ENCODE results near the gene STK24.

The STK24 gene

GRCh38 chr13:98586400-98587345 lies 9.8 kb upstream of the STK24 start:
- no peak for TF ChIP-seq EZH2phosphoT487 (conservative IDR thresholded peaks at IDR 0.05; ENCODE audit: low read length)
- no peak for TF ChIP-seq CTCF (IDR thresholded peaks at IDR 0.05; ENCODE audit: insufficient read depth, low read length, poor library complexity, severe bottlenecking)
- Histone ChIP-seq H3F3A (ENCODE audit: insufficient read depth) (no peaks in the 10 kb centered on the region), H2AFZ (ENCODE audit: low read depth, low read length, severe bottlenecking) (no peak overlapping the region), H4K20me1 (ENCODE audit: low read depth, low read length) (no peaks in the 10 kb centered on the region), H3K9ac (ENCODE audit: low read length) (no peak overlapping the region), H3K9me2 (replicated peaks; ENCODE audit: insufficient read depth, low read length) (no peaks in the 10 kb centered on the region), H3K4me3 (ENCODE audit: insufficient read depth, low read length, poor library complexity, severe bottlenecking) (no peak overlapping the region), H3K27ac (ENCODE audit: low read depth, low read length) (no peak overlapping the region), H3K36me3 (ENCODE audit: low read length) (no peaks in the 10 kb centered on the region), H3K4me2 (ENCODE audit: low read depth, low read length, poor library complexity, severe bottlenecking) (no peak overlapping the region), H3K9me3 (ENCODE audit: insufficient read depth, low read length) (no peaks in the 10 kb centered on the region), H3K79me2 (ENCODE audit: insufficient read depth, low read length) (no peaks in the 10 kb centered on the region), H3K27me3 (ENCODE audit: low read length) (no peaks in the 10 kb centered on the region)

- Histone ChIP-seq H3K9me2 (replicated peaks; ENCODE audit: insufficient read depth, low read length) (no peaks in the 10 kb centered on the region), H3K79me2 (ENCODE audit: insufficient read depth, low read length) (no peaks in the 10 kb centered on the region), H3F3A (ENCODE audit: insufficient read depth) (no peaks in the 10 kb centered on the region), H2AFZ (ENCODE audit: low read depth, low read length, severe bottlenecking) (no peak overlapping the region), H3K27me3 (ENCODE audit: low read length) (no peaks in the 10 kb centered on the region), H3K36me3 (ENCODE audit: low read length) (no peaks in the 10 kb centered on the region), H3K9me3 (ENCODE audit: insufficient read depth, low read length) (no peaks in the 10 kb centered on the region), H3K4me3 (ENCODE audit: insufficient read depth, low read length, poor library complexity, severe bottlenecking) (no peak overlapping the region), H3K27ac (ENCODE audit: low read depth, low read length) (no peak overlapping the region), H3K9ac (ENCODE audit: low read length) (no peak overlapping the region), H3K4me2 (ENCODE audit: low read depth, low read length, poor library complexity, severe bottlenecking) (no peak overlapping the region), H4K20me1 (ENCODE audit: low read depth, low read length) (no peaks in the 10 kb centered on the region)
- TF ChIP-seq EZH2phosphoT487 (conservative IDR thresholded peaks at IDR 0.05; ENCODE audit: low read length) (no peak), CTCF (IDR thresholded peaks at IDR 0.05; ENCODE audit: insufficient read depth, low read length, poor library complexity, severe bottlenecking) (no peak)
Observed at GRCh38 chr13:98585946-98586345, 9.0 kb upstream of the STK24 start.

- H3K27me3 ChIP-seq (ENCODE audit: low read length): no peaks in the 10 kb centered on the region
- no peaks in the 10 kb centered on the region for H3K36me3 ChIP-seq (ENCODE audit: low read length)
- no peaks in the 10 kb centered on the region for H3K79me2 ChIP-seq (ENCODE audit: insufficient read depth, low read length)
- no peaks in the 10 kb centered on the region for H4K20me1 ChIP-seq (ENCODE audit: low read depth, low read length)
- no peak overlapping the region for H3K4me2 ChIP-seq (ENCODE audit: low read depth, low read length, poor library complexity, severe bottlenecking)
- no peak overlapping the region for H2AFZ ChIP-seq (ENCODE audit: low read depth, low read length, severe bottlenecking)
- no peak overlapping the region for H3K9ac ChIP-seq (ENCODE audit: low read length)
- H3K27ac ChIP-seq (ENCODE audit: low read depth, low read length): no peak overlapping the region
- no peaks in the 10 kb centered on the region for H3F3A ChIP-seq (ENCODE audit: insufficient read depth)
- no peaks in the 10 kb centered on the region for H3K9me3 ChIP-seq (ENCODE audit: insufficient read depth, low read length)
- no peaks in the 10 kb centered on the region for H3K9me2 ChIP-seq (replicated peaks; ENCODE audit: insufficient read depth, low read length)
- H3K4me3 ChIP-seq (ENCODE audit: insufficient read depth, low read length, poor library complexity, severe bottlenecking): no peak overlapping the region
- TF ChIP-seq EZH2phosphoT487 (conservative IDR thresholded peaks at IDR 0.05; ENCODE audit: low read length) (no peak), CTCF (IDR thresholded peaks at IDR 0.05; ENCODE audit: insufficient read depth, low read length, poor library complexity, severe bottlenecking) (no peak)
Observed at GRCh38 chr13:98585398-98585754, 8.5 kb upstream of the STK24 start.

All from SU-DHL-6 (cell line).